HepG2 (cell line): Measurements from ENCODE around the gene ATP8B1. TPM values are rescaled to one million over a fixed set of nuclear protein-coding genes. Genes with fewer than 3 reads are reported as not detected.

Experiments
- ATF1 ChIP-seq: IDR thresholded peaks from 2 replicates; pipeline ENCODE4 v1.6.1; 2016; ENCODE audit warnings: mild to moderate bottlenecking, control low read depth
- EED ChIP-seq: sonication (generic); formaldehyde crosslinking; IDR thresholded peaks from 2 replicates; pipeline ENCODE4 v1.5.0; 2020; ENCODE audit warnings: mild to moderate bottlenecking, missing genetic modification reagents
- FOXK2 ChIP-seq: fragments of 450-650 bp; IDR thresholded peaks from 2 replicates; pipeline ENCODE4 v1.6.1; 2016
- HOXA7 ChIP-seq: sonication (generic); formaldehyde crosslinking; IDR thresholded peaks from 2 replicates; pipeline ENCODE4 v1.8.1; 2022; ENCODE audit warnings: mild to moderate bottlenecking, missing genetic modification reagents, moderate library complexity
- RBAK ChIP-seq: sonication (generic); formaldehyde crosslinking; IDR thresholded peaks from 2 replicates; pipeline ENCODE4 v1.5.1; 2020; ENCODE audit warnings: mild to moderate bottlenecking, missing genetic modification reagents
- TBL1XR1 ChIP-seq: fragments of 150-350 bp; IDR thresholded peaks from 2 replicates; pipeline ENCODE4 v1.6.1; 2014; ENCODE audit warnings: borderline replicate concordance, low read length; ENCODE audit not compliant: partially characterized antibody
- TCF12 ChIP-seq, 2 experiments: fragments of 450-650 bp in 1 of 2; sonication (generic) in 1 of 2; formaldehyde crosslinking in 1 of 2; IDR thresholded peaks; 2 replicates each; pipeline versions ENCODE4 v1.6.1 to v1.8.0; 2017 to 2022; ENCODE audit warnings: antibody characterized with exemption in 1 of 2, mild to moderate bottlenecking in 1 of 2, missing genetic modification reagents in 1 of 2, moderate library complexity in 1 of 2
- TOE1 ChIP-seq: sonication (generic); formaldehyde crosslinking; IDR thresholded peaks from 2 replicates; pipeline ENCODE4 v1.4.0; 2020; ENCODE audit warnings: mild to moderate bottlenecking, missing genetic modification reagents
- YEATS4 ChIP-seq: sonication (generic); formaldehyde crosslinking; IDR thresholded peaks from 2 replicates; pipeline ENCODE4 v1.4.0; 2020; ENCODE audit warnings: missing genetic modification reagents, borderline replicate concordance
- ZBTB3 ChIP-seq: sonication (generic); formaldehyde crosslinking; IDR thresholded peaks from 2 replicates; pipeline ENCODE4 v1.4.0; 2020; ENCODE audit warnings: low read depth, mild to moderate bottlenecking, moderate library complexity, missing genetic modification reagents, borderline replicate concordance
- ZNF253 ChIP-seq: sonication (generic); formaldehyde crosslinking; IDR thresholded peaks from 2 replicates; pipeline ENCODE4 v1.8.0; 2022; ENCODE audit warnings: mild to moderate bottlenecking, missing genetic modification reagents, borderline replicate concordance
- ZNF30 ChIP-seq: sonication (generic); formaldehyde crosslinking; IDR thresholded peaks from 2 replicates; pipeline ENCODE4 v1.5.0; 2020; ENCODE audit warnings: mild to moderate bottlenecking, missing genetic modification reagents
- ZNF44 ChIP-seq: sonication (generic); formaldehyde crosslinking; IDR thresholded peaks from 2 replicates; pipeline ENCODE4 v1.5.1; 2020; ENCODE audit warnings: mild to moderate bottlenecking, missing genetic modification reagents
- ZNF773 ChIP-seq: sonication (generic); formaldehyde crosslinking; IDR thresholded peaks from 2 replicates; pipeline ENCODE4 v1.4.0; 2020; ENCODE audit warnings: missing genetic modification reagents, borderline replicate concordance
- polyA plus RNA-seq, 8 experiments: library from polyadenylated mRNA; depleted of rRNA in 3 of 8; stranded (reverse) in 7 of 8; unstranded in 1 of 8; fragments of >200 nt; fragmentation: Illumina TruSeq in 4 of 8; extraction: Trizol in 4 of 8; gene quantifications; 2 replicates each; pipeline versions ENCODE4 v1.2.1 to v1.2.3, GENCODE V29; 2011 to 2016; ENCODE audit warnings: low read depth in 4 of 8, missing spikeins in 1 of 8, mixed read lengths in 1 of 8; ENCODE audit not compliant: insufficient read depth in 1 of 8
- total RNA-seq, 5 experiments: library from RNA; depleted of rRNA; stranded (reverse); fragments of >200 nt; fragmentation: Illumina TruSeq; extraction: Trizol; gene quantifications; 2 replicates each; pipeline ENCODE4 v1.2.3, GENCODE V29; 2016; ENCODE audit warnings: low read depth in 1 of 5
- TF ChIP-seq, protein P1 (sequence below): sonication (generic); formaldehyde crosslinking; IDR thresholded peaks from 2 replicates; pipeline ENCODE4 v1.4.0; 2020; ENCODE audit warnings: mild to moderate bottlenecking, missing genetic modification reagents
- TF ChIP-seq, protein P2 (sequence below): IDR thresholded peaks from 2 replicates; pipeline ENCODE4 v1.6.1; 2018; ENCODE audit warnings: missing genetic modification reagents
- TF ChIP-seq, protein P3 (sequence below): sonication (generic); formaldehyde crosslinking; IDR thresholded peaks from 2 replicates; pipeline ENCODE4 v1.5.0; 2020; ENCODE audit warnings: mild to moderate bottlenecking, low read depth, missing genetic modification reagents, borderline replicate concordance
- TF ChIP-seq, protein P4 (sequence below): sonication (generic); formaldehyde crosslinking; IDR thresholded peaks from 2 replicates; pipeline ENCODE4 v1.4.0; 2020; ENCODE audit warnings: mild to moderate bottlenecking, missing genetic modification reagents
- TF ChIP-seq, protein P5 (sequence below): sonication (generic); formaldehyde crosslinking; IDR thresholded peaks from 2 replicates; pipeline ENCODE4 v1.5.0; 2020; ENCODE audit warnings: missing genetic modification reagents, mild to moderate bottlenecking, borderline replicate concordance
- TF ChIP-seq, protein P6 (sequence below): sonication (generic); formaldehyde crosslinking; IDR thresholded peaks from 2 replicates; pipeline ENCODE4 v1.4.0; 2020; ENCODE audit warnings: missing genetic modification reagents

ATP8B1 gene
- total and polyA plus RNA-seq, 2 of the 13 experiments (the other 11 are each of a cell fraction or from before 2014, with no cell fraction given): 2.8 to 4.0 TPM

DNA sequence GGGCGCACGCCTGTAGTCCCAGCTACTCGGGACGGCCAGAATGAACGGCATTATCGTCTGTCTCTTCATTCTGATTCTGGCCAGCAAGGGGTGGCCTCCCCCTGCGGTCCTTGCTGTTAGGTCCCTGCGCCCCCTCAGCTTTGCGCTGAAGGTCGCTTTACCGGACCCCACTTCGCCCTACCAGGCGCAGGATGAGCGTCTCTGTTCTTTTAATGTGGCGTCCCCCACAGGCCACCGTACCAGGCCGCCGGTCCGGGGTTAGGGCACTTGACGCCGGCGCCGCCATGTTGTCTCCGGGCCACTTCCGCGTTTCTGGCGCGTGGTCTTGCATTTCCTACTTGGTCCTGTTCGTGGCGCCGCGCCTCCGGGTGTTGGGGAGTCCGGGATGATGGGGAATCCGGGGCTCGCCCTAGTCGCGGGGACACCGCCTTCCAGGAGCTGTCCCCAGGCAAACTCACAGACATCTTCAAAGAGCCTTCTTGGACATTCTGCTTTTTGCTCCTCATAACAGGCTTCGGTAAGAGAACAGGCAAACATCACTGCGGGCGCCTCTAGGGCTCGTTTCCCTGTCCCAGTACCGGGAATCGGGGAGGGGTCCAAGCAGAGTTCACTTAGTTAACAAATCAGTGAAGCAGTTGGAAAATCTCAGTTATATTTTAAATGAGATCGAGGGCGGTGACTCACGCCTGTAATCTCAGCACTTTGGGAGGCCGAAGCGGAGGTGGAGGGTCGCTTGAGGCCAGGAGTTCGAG is 172.9 kb downstream of the ATP8B1 start (continued):
- TF ChIP-seq, protein P1, sequence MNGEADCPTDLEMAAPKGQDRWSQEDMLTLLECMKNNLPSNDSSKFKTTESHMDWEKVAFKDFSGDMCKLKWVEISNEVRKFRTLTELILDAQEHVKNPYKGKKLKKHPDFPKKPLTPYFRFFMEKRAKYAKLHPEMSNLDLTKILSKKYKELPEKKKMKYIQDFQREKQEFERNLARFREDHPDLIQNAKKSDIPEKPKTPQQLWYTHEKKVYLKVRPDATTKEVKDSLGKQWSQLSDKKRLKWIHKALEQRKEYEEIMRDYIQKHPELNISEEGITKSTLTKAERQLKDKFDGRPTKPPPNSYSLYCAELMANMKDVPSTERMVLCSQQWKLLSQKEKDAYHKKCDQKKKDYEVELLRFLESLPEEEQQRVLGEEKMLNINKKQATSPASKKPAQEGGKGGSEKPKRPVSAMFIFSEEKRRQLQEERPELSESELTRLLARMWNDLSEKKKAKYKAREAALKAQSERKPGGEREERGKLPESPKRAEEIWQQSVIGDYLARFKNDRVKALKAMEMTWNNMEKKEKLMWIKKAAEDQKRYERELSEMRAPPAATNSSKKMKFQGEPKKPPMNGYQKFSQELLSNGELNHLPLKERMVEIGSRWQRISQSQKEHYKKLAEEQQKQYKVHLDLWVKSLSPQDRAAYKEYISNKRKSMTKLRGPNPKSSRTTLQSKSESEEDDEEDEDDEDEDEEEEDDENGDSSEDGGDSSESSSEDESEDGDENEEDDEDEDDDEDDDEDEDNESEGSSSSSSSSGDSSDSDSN (CRISPR knock-in tag): peak; percentile 64
- TF ChIP-seq, protein P2, sequence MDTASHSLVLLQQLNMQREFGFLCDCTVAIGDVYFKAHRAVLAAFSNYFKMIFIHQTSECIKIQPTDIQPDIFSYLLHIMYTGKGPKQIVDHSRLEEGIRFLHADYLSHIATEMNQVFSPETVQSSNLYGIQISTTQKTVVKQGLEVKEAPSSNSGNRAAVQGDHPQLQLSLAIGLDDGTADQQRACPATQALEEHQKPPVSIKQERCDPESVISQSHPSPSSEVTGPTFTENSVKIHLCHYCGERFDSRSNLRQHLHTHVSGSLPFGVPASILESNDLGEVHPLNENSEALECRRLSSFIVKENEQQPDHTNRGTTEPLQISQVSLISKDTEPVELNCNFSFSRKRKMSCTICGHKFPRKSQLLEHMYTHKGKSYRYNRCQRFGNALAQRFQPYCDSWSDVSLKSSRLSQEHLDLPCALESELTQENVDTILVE: peak; percentile 52; the same call in 1 of the 2 replicates
- no peak for TF ChIP-seq ZNF30 (CRISPR knock-in tag)
- TF ChIP-seq, protein P3, sequence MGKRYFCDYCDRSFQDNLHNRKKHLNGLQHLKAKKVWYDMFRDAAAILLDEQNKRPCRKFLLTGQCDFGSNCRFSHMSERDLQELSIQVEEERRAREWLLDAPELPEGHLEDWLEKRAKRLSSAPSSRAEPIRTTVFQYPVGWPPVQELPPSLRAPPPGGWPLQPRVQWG (CRISPR knock-in tag): no peak
- TF ChIP-seq ZNF773 (CRISPR knock-in tag): no peak
- no peak for TF ChIP-seq TCF12 (IDR thresholded peaks at IDR 0.05)
- TF ChIP-seq TCF12 (CRISPR knock-in tag; IDR thresholded peaks at IDR 0.05): no peak
- TF ChIP-seq ATF1 (CRISPR knock-in tag): peak; percentile 53
- TF ChIP-seq TBL1XR1: peak; percentile 9
- TF ChIP-seq, protein P4, sequence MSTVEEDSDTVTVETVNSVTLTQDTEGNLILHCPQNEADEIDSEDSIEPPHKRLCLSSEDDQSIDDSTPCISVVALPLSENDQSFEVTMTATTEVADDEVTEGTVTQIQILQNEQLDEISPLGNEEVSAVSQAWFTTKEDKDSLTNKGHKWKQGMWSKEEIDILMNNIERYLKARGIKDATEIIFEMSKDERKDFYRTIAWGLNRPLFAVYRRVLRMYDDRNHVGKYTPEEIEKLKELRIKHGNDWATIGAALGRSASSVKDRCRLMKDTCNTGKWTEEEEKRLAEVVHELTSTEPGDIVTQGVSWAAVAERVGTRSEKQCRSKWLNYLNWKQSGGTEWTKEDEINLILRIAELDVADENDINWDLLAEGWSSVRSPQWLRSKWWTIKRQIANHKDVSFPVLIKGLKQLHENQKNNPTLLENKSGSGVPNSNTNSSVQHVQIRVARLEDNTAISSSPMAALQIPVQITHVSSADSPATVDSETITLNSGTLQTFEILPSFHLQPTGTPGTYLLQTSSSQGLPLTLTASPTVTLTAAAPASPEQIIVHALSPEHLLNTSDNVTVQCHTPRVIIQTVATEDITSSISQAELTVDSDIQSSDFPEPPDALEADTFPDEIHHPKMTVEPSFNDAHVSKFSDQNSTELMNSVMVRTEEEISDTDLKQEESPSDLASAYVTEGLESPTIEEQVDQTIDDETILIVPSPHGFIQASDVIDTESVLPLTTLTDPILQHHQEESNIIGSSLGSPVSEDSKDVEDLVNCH: no peak
- TF ChIP-seq RBAK (CRISPR knock-in tag): no peak
- peak; percentile 93 for TF ChIP-seq YEATS4 (CRISPR knock-in tag)
- TF ChIP-seq HOXA7: no peak
- no peak for TF ChIP-seq ZBTB3 (CRISPR knock-in tag)
- no peak for TF ChIP-seq TOE1 (CRISPR knock-in tag)
- no peak for TF ChIP-seq ZNF44 (CRISPR knock-in tag)
- TF ChIP-seq EED (CRISPR knock-in tag): peak; percentile 92
- TF ChIP-seq FOXK2: no peak
- TF ChIP-seq ZNF253 (CRISPR knock-in tag): no peak
- TF ChIP-seq, protein P5, sequence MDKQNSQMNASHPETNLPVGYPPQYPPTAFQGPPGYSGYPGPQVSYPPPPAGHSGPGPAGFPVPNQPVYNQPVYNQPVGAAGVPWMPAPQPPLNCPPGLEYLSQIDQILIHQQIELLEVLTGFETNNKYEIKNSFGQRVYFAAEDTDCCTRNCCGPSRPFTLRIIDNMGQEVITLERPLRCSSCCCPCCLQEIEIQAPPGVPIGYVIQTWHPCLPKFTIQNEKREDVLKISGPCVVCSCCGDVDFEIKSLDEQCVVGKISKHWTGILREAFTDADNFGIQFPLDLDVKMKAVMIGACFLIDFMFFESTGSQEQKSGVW (CRISPR knock-in tag): no peak
- TF ChIP-seq, protein P6, sequence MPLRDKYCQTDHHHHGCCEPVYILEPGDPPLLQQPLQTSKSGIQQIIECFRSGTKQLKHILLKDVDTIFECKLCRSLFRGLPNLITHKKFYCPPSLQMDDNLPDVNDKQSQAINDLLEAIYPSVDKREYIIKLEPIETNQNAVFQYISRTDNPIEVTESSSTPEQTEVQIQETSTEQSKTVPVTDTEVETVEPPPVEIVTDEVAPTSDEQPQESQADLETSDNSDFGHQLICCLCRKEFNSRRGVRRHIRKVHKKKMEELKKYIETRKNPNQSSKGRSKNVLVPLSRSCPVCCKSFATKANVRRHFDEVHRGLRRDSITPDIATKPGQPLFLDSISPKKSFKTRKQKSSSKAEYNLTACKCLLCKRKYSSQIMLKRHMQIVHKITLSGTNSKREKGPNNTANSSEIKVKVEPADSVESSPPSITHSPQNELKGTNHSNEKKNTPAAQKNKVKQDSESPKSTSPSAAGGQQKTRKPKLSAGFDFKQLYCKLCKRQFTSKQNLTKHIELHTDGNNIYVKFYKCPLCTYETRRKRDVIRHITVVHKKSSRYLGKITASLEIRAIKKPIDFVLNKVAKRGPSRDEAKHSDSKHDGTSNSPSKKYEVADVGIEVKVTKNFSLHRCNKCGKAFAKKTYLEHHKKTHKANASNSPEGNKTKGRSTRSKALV (CRISPR knock-in tag): peak; percentile 68; the same call in 1 of the 2 replicates
